ENCODE data around the gene OOEP. TPM values are rescaled to one million over a fixed set of nuclear protein-coding genes. Genes with fewer than 3 reads are reported as not detected.

OOEP gene
- total RNA-seq, 1 experiment from 2014 or later, result 1.1 TPM

GRCh38 chr6:73349311-73349710 lies 20.4 kb downstream of the OOEP start:
- Mint-ChIP-seq H3K4me3 (peak overlapping the region; percentile 32), H3K27ac (peak overlapping the region; percentile 93), H3K27me3 (ENCODE audit: low read depth) (peaks cover 9% of the 10 kb centered on the region), H3K4me1 (peaks cover 54% of the 10 kb centered on the region), H3K36me3 (peaks cover 2% of the 10 kb centered on the region; the same call in 1 of the 2 replicates), H3K9me3 (no peaks in the 10 kb centered on the region)
- ATAC-seq (peak; percentile 82), DNase-seq (ENCODE audit: low spot score) (no peak)
- CTCF ChIA-PET, result interaction anchor here (0.6 to 3.1 kb wide), 10 partner anchors 12 to 87 kb away, joined by 3 to 17 read pairs (median 6); no protein-coding TSS in a partner anchor
- POLR2A ChIA-PET, result interaction anchor here (0.6 to 1.5 kb wide), 4 partner anchors 39 to 164 kb away, joined by 4 to 5 read pairs (median 4); partner anchors contain the start of gene MTO1
- TF ChIP-seq ZNF423 (CRISPR knock-in tag; IDR thresholded peaks at IDR 0.05) (no peak), ZBTB21 (CRISPR knock-in tag; IDR thresholded peaks at IDR 0.05; ENCODE audit: borderline replicate concordance) (no peak), CREB1 (CRISPR knock-in tag; IDR thresholded peaks at IDR 0.05) (no peak), ZNF232 (CRISPR knock-in tag; IDR thresholded peaks at IDR 0.05) (no peak), FOXP1 (CRISPR knock-in tag; IDR thresholded peaks at IDR 0.05; ENCODE audit: borderline replicate concordance) (no peak), RELA (CRISPR knock-in tag; IDR thresholded peaks at IDR 0.05; ENCODE audit: borderline replicate concordance) (no peak), MLX (CRISPR knock-in tag; IDR thresholded peaks at IDR 0.05) (no peak), OVOL2 (CRISPR knock-in tag; IDR thresholded peaks at IDR 0.05; ENCODE audit: borderline replicate concordance) (no peak), CREM (CRISPR knock-in tag; IDR thresholded peaks at IDR 0.05) (no peak), NR3C1 (CRISPR knock-in tag; conservative IDR thresholded peaks at IDR 0.05; ENCODE audit: low read depth) (no peak), ZMAT4 (CRISPR knock-in tag; IDR thresholded peaks at IDR 0.05) (peak; percentile 100), ESRRA (CRISPR knock-in tag; IDR thresholded peaks at IDR 0.05; ENCODE audit: borderline replicate concordance) (no peak), ZNF532 (CRISPR knock-in tag; IDR thresholded peaks at IDR 0.05; ENCODE audit: borderline replicate concordance) (no peak), ATF1 (CRISPR knock-in tag; IDR thresholded peaks at IDR 0.05) (no peak)
- TF ChIP-seq, protein P1, sequence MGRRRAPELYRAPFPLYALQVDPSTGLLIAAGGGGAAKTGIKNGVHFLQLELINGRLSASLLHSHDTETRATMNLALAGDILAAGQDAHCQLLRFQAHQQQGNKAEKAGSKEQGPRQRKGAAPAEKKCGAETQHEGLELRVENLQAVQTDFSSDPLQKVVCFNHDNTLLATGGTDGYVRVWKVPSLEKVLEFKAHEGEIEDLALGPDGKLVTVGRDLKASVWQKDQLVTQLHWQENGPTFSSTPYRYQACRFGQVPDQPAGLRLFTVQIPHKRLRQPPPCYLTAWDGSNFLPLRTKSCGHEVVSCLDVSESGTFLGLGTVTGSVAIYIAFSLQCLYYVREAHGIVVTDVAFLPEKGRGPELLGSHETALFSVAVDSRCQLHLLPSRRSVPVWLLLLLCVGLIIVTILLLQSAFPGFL (CRISPR knock-in tag; IDR thresholded peaks at IDR 0.05; ENCODE audit: borderline replicate concordance), result no peak
- TF ChIP-seq, protein P2, sequence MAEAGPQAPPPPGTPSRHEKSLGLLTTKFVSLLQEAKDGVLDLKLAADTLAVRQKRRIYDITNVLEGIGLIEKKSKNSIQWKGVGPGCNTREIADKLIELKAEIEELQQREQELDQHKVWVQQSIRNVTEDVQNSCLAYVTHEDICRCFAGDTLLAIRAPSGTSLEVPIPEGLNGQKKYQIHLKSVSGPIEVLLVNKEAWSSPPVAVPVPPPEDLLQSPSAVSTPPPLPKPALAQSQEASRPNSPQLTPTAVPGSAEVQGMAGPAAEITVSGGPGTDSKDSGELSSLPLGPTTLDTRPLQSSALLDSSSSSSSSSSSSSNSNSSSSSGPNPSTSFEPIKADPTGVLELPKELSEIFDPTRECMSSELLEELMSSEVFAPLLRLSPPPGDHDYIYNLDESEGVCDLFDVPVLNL (CRISPR knock-in tag; IDR thresholded peaks at IDR 0.05; ENCODE audit: borderline replicate concordance, low read depth), result no peak
- TF ChIP-seq, protein P3, sequence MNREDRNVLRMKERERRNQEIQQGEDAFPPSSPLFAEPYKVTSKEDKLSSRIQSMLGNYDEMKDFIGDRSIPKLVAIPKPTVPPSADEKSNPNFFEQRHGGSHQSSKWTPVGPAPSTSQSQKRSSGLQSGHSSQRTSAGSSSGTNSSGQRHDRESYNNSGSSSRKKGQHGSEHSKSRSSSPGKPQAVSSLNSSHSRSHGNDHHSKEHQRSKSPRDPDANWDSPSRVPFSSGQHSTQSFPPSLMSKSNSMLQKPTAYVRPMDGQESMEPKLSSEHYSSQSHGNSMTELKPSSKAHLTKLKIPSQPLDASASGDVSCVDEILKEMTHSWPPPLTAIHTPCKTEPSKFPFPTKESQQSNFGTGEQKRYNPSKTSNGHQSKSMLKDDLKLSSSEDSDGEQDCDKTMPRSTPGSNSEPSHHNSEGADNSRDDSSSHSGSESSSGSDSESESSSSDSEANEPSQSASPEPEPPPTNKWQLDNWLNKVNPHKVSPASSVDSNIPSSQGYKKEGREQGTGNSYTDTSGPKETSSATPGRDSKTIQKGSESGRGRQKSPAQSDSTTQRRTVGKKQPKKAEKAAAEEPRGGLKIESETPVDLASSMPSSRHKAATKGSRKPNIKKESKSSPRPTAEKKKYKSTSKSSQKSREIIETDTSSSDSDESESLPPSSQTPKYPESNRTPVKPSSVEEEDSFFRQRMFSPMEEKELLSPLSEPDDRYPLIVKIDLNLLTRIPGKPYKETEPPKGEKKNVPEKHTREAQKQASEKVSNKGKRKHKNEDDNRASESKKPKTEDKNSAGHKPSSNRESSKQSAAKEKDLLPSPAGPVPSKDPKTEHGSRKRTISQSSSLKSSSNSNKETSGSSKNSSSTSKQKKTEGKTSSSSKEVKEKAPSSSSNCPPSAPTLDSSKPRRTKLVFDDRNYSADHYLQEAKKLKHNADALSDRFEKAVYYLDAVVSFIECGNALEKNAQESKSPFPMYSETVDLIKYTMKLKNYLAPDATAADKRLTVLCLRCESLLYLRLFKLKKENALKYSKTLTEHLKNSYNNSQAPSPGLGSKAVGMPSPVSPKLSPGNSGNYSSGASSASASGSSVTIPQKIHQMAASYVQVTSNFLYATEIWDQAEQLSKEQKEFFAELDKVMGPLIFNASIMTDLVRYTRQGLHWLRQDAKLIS (CRISPR knock-in tag; IDR thresholded peaks at IDR 0.05; ENCODE audit: borderline replicate concordance), result no peak
- TF ChIP-seq, protein P4, sequence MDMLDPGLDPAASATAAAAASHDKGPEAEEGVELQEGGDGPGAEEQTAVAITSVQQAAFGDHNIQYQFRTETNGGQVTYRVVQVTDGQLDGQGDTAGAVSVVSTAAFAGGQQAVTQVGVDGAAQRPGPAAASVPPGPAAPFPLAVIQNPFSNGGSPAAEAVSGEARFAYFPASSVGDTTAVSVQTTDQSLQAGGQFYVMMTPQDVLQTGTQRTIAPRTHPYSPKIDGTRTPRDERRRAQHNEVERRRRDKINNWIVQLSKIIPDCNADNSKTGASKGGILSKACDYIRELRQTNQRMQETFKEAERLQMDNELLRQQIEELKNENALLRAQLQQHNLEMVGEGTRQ (CRISPR knock-in tag; IDR thresholded peaks at IDR 0.05), result no peak
- TF ChIP-seq, protein P5, sequence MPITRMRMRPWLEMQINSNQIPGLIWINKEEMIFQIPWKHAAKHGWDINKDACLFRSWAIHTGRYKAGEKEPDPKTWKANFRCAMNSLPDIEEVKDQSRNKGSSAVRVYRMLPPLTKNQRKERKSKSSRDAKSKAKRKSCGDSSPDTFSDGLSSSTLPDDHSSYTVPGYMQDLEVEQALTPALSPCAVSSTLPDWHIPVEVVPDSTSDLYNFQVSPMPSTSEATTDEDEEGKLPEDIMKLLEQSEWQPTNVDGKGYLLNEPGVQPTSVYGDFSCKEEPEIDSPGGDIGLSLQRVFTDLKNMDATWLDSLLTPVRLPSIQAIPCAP (CRISPR knock-in tag; IDR thresholded peaks at IDR 0.05), result no peak
- TF ChIP-seq, protein P6, sequence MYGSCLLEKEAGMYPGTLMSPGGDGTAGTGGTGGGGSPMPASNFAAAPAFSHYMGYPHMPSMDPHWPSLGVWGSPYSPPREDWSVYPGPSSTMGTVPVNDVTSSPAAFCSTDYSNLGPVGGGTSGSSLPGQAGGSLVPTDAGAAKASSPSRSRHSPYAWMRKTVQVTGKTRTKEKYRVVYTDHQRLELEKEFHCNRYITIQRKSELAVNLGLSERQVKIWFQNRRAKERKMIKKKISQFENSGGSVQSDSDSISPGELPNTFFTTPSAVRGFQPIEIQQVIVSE (CRISPR knock-in tag; IDR thresholded peaks at IDR 0.05; ENCODE audit: borderline replicate concordance), result no peak

All from WTC11 (cell line).